Epithelial cell of proximal tubule (primary cell): ENCODE data around the gene LINGO1. TPM values are rescaled to one million over a fixed set of nuclear protein-coding genes. Genes with fewer than 3 reads are reported as not detected.

Source experiments
- DNase-seq: peaks from one replicate; pipeline ENCODE4 v3.0.0-alpha.2; 2011; ENCODE audit warnings: low read depth
- H3K4me3 ChIP-seq: 2 replicates; pipeline ENCODE4 v1.5.1; 2011; ENCODE audit warnings: low read depth, mild to moderate bottlenecking, low read length
- CTCF ChIP-seq: conservative IDR thresholded peaks from 2 replicates; pipeline ENCODE4 v1.5.1; 2012; ENCODE audit warnings: low read depth, mild to moderate bottlenecking, low read length
- total RNA-seq: library from RNA; depleted of rRNA; stranded (reverse); fragments of >200 nt; gene quantifications from 2 replicates; pipeline ENCODE4 v1.2.3, GENCODE V29; 2015

The LINGO1 gene
- total RNA-seq, 1 donor from 2014 or later = not detected

GRCh38 chr15:77568973-77569728, 63.6 kb downstream of the LINGO1 start:
- peak overlapping the region; percentile 26 for H3K4me3 ChIP-seq
- no peak for TF ChIP-seq CTCF
- DNase-seq = no peak

GRCh38 chr15:77568014-77568972, 64.4 kb downstream of the LINGO1 start:
- no peak for TF ChIP-seq CTCF
- no peak for DNase-seq
- no peak overlapping the region for H3K4me3 ChIP-seq

- DNase-seq = no peak
- no peak for TF ChIP-seq CTCF
Observed at GRCh38 chr15:77567202-77567601, 65.5 kb downstream of the LINGO1 start.

GRCh38 chr15:77566092-77566491, 66.6 kb downstream of the LINGO1 start:
- no peak for DNase-seq
- TF ChIP-seq CTCF = no peak
- H3K4me3 ChIP-seq = no peak overlapping the region

More at GRCh38 chr15:77567202-77567601, 65.5 kb downstream of the LINGO1 start:
- H3K4me3 ChIP-seq = no peak overlapping the region

GRCh38 chr15:77565378-77565915, 67.3 kb downstream of the LINGO1 start:
- H3K4me3 ChIP-seq = no peak overlapping the region
- TF ChIP-seq CTCF = no peak
- no peak for DNase-seq

- no peak for DNase-seq
- TF ChIP-seq CTCF = no peak
- H3K4me3 ChIP-seq = no peak overlapping the region
Observed at GRCh38 chr15:77564938-77565337, 67.8 kb downstream of the LINGO1 start.
